Stimulated activated CD4-positive, alpha-beta T cell treated with anti-CD3 and anti-CD28 coated beads, Interleukin-12 subunit alpha, Interleukin-12 subunit beta, amount 100 ng/mL, for 48 hours (primary cell): Measurements from ENCODE around the gene INPP4A.

Experiments used
- DNase-seq, 3 donors: peaks; one replicate each; pipeline ENCODE4 v3.0.0-alpha.2; 2020; ENCODE audit warnings: low read depth in 2 of 3, low spot score in 1 of 3

The INPP4A gene

GRCh38 chr2:98608962-98609604 lies 164.4 kb downstream of the INPP4A start:
- DNase-seq: no peak

- no peak for DNase-seq
Observed at GRCh38 chr2:98614024-98614739, 169.5 kb downstream of the INPP4A start.

- no peak for DNase-seq
Observed at GRCh38 chr2:98615481-98615880, 170.8 kb downstream of the INPP4A start.

- DNase-seq: no peak
Observed at GRCh38 chr2:98617149-98617548, 172.5 kb downstream of the INPP4A start.

GRCh38 chr2:98623657-98624056 lies 179.0 kb downstream of the INPP4A start:
- DNase-seq: no peak

- DNase-seq: no peak
Observed at GRCh38 chr2:98632351-98632750, 187.7 kb downstream of the INPP4A start.

GRCh38 chr2:98634406-98635092 lies 189.9 kb downstream of the INPP4A start:
- DNase-seq: peak; percentile 27 to 48 (median 41)

- peak; percentile 19 to 50 (median 21) for DNase-seq
Observed at GRCh38 chr2:98637401-98638147, 192.9 kb downstream of the INPP4A start.

- DNase-seq: no peak
Observed at GRCh38 chr2:98643496-98644100, 198.9 kb downstream of the INPP4A start.
